A549 (cell line): ENCODE measurements around the gene C1S. TPM values are rescaled to one million over a fixed set of nuclear protein-coding genes. Genes with fewer than 3 reads are reported as not detected.

Experiments
- ATAC-seq, 2 experiments: fragments of 200-7000 bp in 1 of 2; fragments of >200 bp in 1 of 2; cut with Nextera tagmentation in 1 of 2; cut with Tn5 transposase in 1 of 2; 3 replicates each; pipeline versions ENCODE4 v1.8.0 to v1.9.1; 2018 to 2020; ENCODE audit warnings: mild to moderate bottlenecking in 1 of 2, moderate library complexity in 1 of 2
- CTCF ChIA-PET: fragments of 300-600 bp; sonication (Branson Sonifier 250); formaldehyde crosslinking; extraction: SDS; loops from one replicate; lab custom pipeline; 2021; ENCODE audit warnings: antibody characterized with exemption, inconsistent platforms; lab: Yijun Ruan, JAX
- POLR2A ChIA-PET: fragments of 350-600 bp; formaldehyde crosslinking; extraction: SDS; loops from one replicate; lab custom pipeline; 2021; ENCODE audit warnings: antibody characterized with exemption, inconsistent platforms; lab: Yijun Ruan, JAX
- DNase-seq, 2 experiments: peaks; one replicate each; pipeline versions ENCODE4 v3.0.0 to v3.0.0-alpha.2; 2011 to 2016; ENCODE audit warnings: low read depth in 1 of 2, low spot score in 1 of 2
- FAIRE-seq: peaks from 2 replicates; lab custom pipeline; 2011; peaks lifted over from hg19 to GRCh38; lab: Jason Lieb, UNC
- H3K27ac ChIP-seq, 2 experiments: fragments of >200 bp; sonication (Bioruptor Twin); formaldehyde crosslinking; 3 replicates each; pipeline ENCODE4 v1.5.1; 2016 to 2017
- H3K4me1 ChIP-seq: fragments of >200 bp; sonication (Bioruptor Twin); formaldehyde crosslinking; 3 replicates; pipeline ENCODE4 v1.6.1; 2016
- H3K4me2 ChIP-seq: fragments of >200 bp; sonication (Bioruptor Twin); formaldehyde crosslinking; 3 replicates; pipeline ENCODE4 v1.6.1; 2016
- H3K4me3 ChIP-seq: fragments of >200 bp; sonication (Bioruptor Twin); formaldehyde crosslinking; 3 replicates; pipeline ENCODE4 v1.5.1; 2016
- H3K9me3 ChIP-seq: fragments of >200 bp; sonication (Bioruptor Twin); formaldehyde crosslinking; 3 replicates; pipeline ENCODE4 v1.6.1; 2016
- CBX2 ChIP-seq: fragments of 200-600 bp; sonication (generic); IDR thresholded peaks from 2 replicates; pipeline ENCODE4 v1.6.1; 2016; ENCODE audit warnings: low read depth, mild to moderate bottlenecking, borderline replicate concordance
- CBX8 ChIP-seq: fragments of 200-600 bp; sonication (generic); IDR thresholded peaks from 2 replicates; pipeline ENCODE4 v1.6.1; 2016
- CHD2 ChIP-seq: fragments of 150-350 bp; IDR thresholded peaks from 2 replicates; pipeline ENCODE4 v1.6.1; 2014; ENCODE audit warnings: low read length; ENCODE audit not compliant: partially characterized antibody
- EHF ChIP-seq: fragments of 250-450 bp; sonication (Bioruptor Pico); IDR thresholded peaks from 2 replicates; pipeline ENCODE4 v1.5.0; 2020; ENCODE audit warnings: mild to moderate bottlenecking
- EHMT2 ChIP-seq: fragments of 200-600 bp; sonication (generic); IDR thresholded peaks from 2 replicates; pipeline ENCODE4 v1.6.1; 2016; ENCODE audit warnings: antibody characterized with exemption, low read depth, mild to moderate bottlenecking, moderate library complexity
- HEYL ChIP-seq: fragments of 250-450 bp; sonication (Bioruptor Pico); IDR thresholded peaks from 2 replicates; pipeline ENCODE4 v1.8.0; 2021; ENCODE audit warnings: mild to moderate bottlenecking, moderate library complexity
- HOXA7 ChIP-seq: fragments of 250-450 bp; sonication (Bioruptor Pico); IDR thresholded peaks from 2 replicates; pipeline ENCODE4 v1.5.0; 2020; ENCODE audit warnings: mild to moderate bottlenecking, moderate library complexity
- JUNB ChIP-seq: fragments of >200 bp; sonication (Bioruptor Twin); formaldehyde crosslinking; IDR thresholded peaks from 2 replicates; pipeline ENCODE4 v1.6.1; 2016
- KDM1A ChIP-seq: fragments of 200-600 bp; sonication (generic); IDR thresholded peaks from 2 replicates; pipeline ENCODE4 v1.6.1; 2016; ENCODE audit warnings: low read depth, mild to moderate bottlenecking
- KDM5A ChIP-seq: fragments of 200-600 bp; sonication (generic); IDR thresholded peaks from 2 replicates; pipeline ENCODE4 v1.6.1; 2016; ENCODE audit warnings: antibody characterized with exemption, mild to moderate bottlenecking
- MAZ ChIP-seq: fragments of 150-350 bp; IDR thresholded peaks from 2 replicates; pipeline ENCODE4 v1.6.1; 2014; ENCODE audit warnings: antibody characterized with exemption, low read depth, low read length, borderline replicate concordance
- NFE2L2 ChIP-seq: fragments of 150-350 bp; conservative IDR thresholded peaks from 2 replicates; pipeline ENCODE4 v1.6.1; 2014; ENCODE audit warnings: low read length
- NPAS2 ChIP-seq: fragments of 250-450 bp; sonication (Bioruptor Pico); IDR thresholded peaks from 2 replicates; pipeline ENCODE4 v1.8.0; 2022; ENCODE audit warnings: mild to moderate bottlenecking, moderate library complexity, borderline replicate concordance
- NR3C1 ChIP-seq: fragments of >200 bp; sonication (Bioruptor Twin); formaldehyde crosslinking; IDR thresholded peaks from 3 replicates; pipeline ENCODE4 v1.6.1; 2017
- PHF8 ChIP-seq: fragments of 200-600 bp; sonication (generic); IDR thresholded peaks from 2 replicates; pipeline ENCODE4 v1.6.1; 2016; ENCODE audit warnings: low read depth, mild to moderate bottlenecking, antibody characterized with exemption, moderate library complexity, borderline replicate concordance
- RFX5 ChIP-seq: fragments of 450-650 bp; IDR thresholded peaks from 2 replicates; pipeline ENCODE4 v1.7.1; 2014; ENCODE audit warnings: antibody characterized with exemption, mild to moderate bottlenecking, moderate library complexity
- SREBF2 ChIP-seq: fragments of 450-650 bp; IDR thresholded peaks from 2 replicates; pipeline ENCODE4 v1.6.1; 2014; ENCODE audit warnings: mild to moderate bottlenecking, moderate library complexity
- ZNF302 ChIP-seq: fragments of 250-450 bp; sonication (Bioruptor Pico); IDR thresholded peaks from 2 replicates; pipeline ENCODE4 v1.9.0; 2021; ENCODE audit warnings: inconsistent platforms, mild to moderate bottlenecking, moderate library complexity
- ZSCAN20 ChIP-seq: fragments of 250-450 bp; sonication (Bioruptor Pico); IDR thresholded peaks from 2 replicates; pipeline ENCODE4 v1.8.0; 2022; ENCODE audit warnings: mild to moderate bottlenecking, moderate library complexity
- WGBS: methylation state at CpG from one replicate; pipeline ENCODE4 v1.1.6; 2017; ENCODE audit errors: missing lambda C conversion rate; 5-methylcytosine and 5-hydroxymethylcytosine counted together
- polyA plus RNA-seq, 4 experiments: library from polyadenylated mRNA; depleted of rRNA in 3 of 4; stranded (reverse); fragments of >200 nt; fragmentation: RNase III in 1 of 4; extraction: RNeasy Plus Mini Kit Qiagen cat#74134 plus additional on column Dnase treatment in 1 of 4; gene quantifications; 2 replicates in 3 of 4; 3 replicates in 1 of 4; pipeline ENCODE4 v1.2.3, GENCODE V29; 2011 to 2017
- TF ChIP-seq, protein P1 (sequence below): fragments of 250-450 bp; sonication (Bioruptor Pico); IDR thresholded peaks from 2 replicates; pipeline ENCODE4 v1.5.0; 2021; ENCODE audit warnings: mild to moderate bottlenecking, moderate library complexity, borderline replicate concordance
- TF ChIP-seq, protein P2 (sequence below): fragments of >200 bp; sonication (Bioruptor Twin); formaldehyde crosslinking; IDR thresholded peaks from 2 replicates; pipeline ENCODE4 v1.6.1; 2016

Gene C1S
- polyA plus RNA-seq, 2 of the 4 experiments (the other 2 are of a cell fraction): 65.5 to 107 TPM

DNA sequence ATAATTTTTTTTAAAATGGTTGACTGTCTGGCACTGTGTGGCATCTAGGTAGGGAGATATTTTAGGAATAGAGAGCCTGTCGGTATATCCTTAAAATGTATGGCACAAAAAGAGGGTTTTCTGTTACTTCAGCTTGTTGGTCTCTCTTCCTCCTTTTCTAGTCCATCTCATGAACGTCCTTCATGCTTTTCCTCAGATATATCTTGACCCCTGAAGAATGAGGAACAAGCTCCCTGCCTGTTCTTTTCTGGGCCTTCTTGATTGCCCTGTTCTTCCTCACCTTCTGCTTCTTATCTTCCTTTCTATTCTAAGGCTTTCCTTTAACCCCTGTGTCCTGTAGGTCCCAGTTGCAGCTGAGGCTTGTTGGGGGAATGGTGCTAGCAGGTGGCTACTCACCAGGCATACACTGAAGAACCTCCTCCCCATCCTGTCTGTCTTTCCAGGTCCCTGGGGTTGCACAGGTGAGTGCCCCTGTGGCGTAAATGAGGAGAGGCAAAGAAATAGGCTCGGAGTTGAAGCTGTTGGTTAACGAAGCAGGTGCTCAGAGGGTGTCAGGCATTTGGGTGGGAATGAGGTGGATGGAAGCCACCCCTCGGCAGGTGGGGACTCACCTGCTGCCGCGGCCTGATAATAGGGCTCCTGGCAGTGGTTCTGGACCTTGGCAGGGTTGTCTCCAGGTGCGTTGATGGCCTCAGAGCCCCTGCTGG lies 38.9 kb downstream of the C1S start:
- ChIA-PET CTCF (interaction anchor here (1.0 to 2.1 kb wide), 7 partner anchors 9 to 38 kb away, joined by 3 to 9 read pairs (median 6); partner anchors contain the start of genes C1RL and C1S), POLR2A (interaction anchor here (0.7 kb wide), 1 partner anchor 10 kb away, joined by 3 read pairs; the partner anchor contains the start of gene C1RL)
- H3K4me3 ChIP-seq: no peak overlapping the region
- no peak for DNase-seq
- TF ChIP-seq NFE2L2 (no peak), NPAS2 (CRISPR knock-in tag) (no peak), EHMT2 (no peak), RFX5 (no peak)
- TF ChIP-seq, protein P1, sequence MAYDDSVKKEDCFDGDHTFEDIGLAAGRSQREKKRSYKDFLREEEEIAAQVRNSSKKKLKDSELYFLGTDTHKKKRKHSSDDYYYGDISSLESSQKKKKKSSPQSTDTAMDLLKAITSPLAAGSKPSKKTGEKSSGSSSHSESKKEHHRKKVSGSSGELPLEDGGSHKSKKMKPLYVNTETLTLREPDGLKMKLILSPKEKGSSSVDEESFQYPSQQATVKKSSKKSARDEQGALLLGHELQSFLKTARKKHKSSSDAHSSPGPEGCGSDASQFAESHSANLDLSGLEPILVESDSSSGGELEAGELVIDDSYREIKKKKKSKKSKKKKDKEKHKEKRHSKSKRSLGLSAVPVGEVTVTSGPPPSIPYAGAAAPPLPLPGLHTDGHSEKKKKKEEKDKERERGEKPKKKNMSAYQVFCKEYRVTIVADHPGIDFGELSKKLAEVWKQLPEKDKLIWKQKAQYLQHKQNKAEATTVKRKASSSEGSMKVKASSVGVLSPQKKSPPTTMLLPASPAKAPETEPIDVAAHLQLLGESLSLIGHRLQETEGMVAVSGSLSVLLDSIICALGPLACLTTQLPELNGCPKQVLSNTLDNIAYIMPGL (CRISPR knock-in tag): no peak
- TF ChIP-seq, all 56 proteins: peak for 0
- ATAC-seq (no peak), FAIRE-seq (no peak)
- H3K9me3 ChIP-seq: no peaks in the 10 kb centered on the region
- H3K27ac ChIP-seq: no peak overlapping the region
- peaks cover 13% of the 10 kb centered on the region; the same call in 2 of the 3 replicates for H3K4me1 ChIP-seq
- 93% methylated on average over 9 of the region's 9 CpGs for WGBS
- H3K4me2 ChIP-seq: no peak overlapping the region

DNA sequence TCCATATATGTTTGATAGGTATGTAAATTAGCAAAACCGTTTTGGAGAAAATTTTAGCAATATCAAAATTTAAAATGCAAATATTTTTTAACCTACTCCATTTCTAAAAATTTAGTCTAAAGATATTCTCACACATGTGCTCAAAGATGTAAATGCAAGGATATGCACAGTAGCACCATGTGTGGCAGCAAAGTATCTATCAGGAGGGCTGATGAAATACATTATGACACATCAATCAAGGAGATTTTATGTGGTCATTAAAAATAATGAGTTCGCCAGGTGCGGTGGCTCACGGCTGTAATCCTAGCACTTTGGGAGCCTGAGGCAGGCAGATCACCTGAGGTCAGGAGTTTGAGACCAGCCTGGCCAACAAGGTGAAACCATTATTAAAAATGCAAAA lies 39.7 kb downstream of the C1S start:
- TF ChIP-seq KDM1A: no peak
- no peak for TF ChIP-seq JUNB
- TF ChIP-seq HOXA7 (CRISPR knock-in tag): no peak
- no peak for TF ChIP-seq EHF (CRISPR knock-in tag)
- no peak for TF ChIP-seq ZSCAN20 (CRISPR knock-in tag)
- TF ChIP-seq KDM5A: no peak
- no peak for TF ChIP-seq CHD2
- TF ChIP-seq MAZ: no peak
- no peak for TF ChIP-seq CBX2
- TF ChIP-seq SREBF2: no peak
- no peak for TF ChIP-seq PHF8
- TF ChIP-seq, protein P1 (CRISPR knock-in tag): no peak
- TF ChIP-seq RFX5: no peak
- TF ChIP-seq CBX8: no peak
- no peak for TF ChIP-seq NR3C1
- no peak for TF ChIP-seq ZNF302
- no peak for TF ChIP-seq HEYL (CRISPR knock-in tag)
- TF ChIP-seq, protein P2, sequence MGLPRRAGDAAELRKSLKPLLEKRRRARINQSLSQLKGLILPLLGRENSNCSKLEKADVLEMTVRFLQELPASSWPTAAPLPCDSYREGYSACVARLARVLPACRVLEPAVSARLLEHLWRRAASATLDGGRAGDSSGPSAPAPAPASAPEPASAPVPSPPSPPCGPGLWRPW: no peak
- TF ChIP-seq, all 56 proteins: peak for 0
- H3K27ac ChIP-seq: no peak overlapping the region
- H3K9me3 ChIP-seq: no peaks in the 10 kb centered on the region
- H3K4me3 ChIP-seq: no peak overlapping the region
- peaks cover 13% of the 10 kb centered on the region; the same call in 2 of the 3 replicates for H3K4me1 ChIP-seq
- FAIRE-seq (no peak), DNase-seq (no peak), ATAC-seq (no peak)
- ChIA-PET CTCF (interaction anchor here (1.0 to 2.1 kb wide), 5 partner anchors 8 to 39 kb away, joined by 4 to 9 read pairs (median 6); partner anchors contain the start of genes C1RL and C1S), POLR2A (no interaction called here)
- WGBS: 82% methylated on average over 4 of the region's 4 CpGs
- no peak overlapping the region for H3K4me2 ChIP-seq
